ENCODE results near the gene NARS2.
"Not testable (repeated sequence)": the region's sequence is repeated elsewhere in the genome, so short reads cannot be mapped to it uniquely, and the experiment has no call there.

NARS2 gene

DNA sequence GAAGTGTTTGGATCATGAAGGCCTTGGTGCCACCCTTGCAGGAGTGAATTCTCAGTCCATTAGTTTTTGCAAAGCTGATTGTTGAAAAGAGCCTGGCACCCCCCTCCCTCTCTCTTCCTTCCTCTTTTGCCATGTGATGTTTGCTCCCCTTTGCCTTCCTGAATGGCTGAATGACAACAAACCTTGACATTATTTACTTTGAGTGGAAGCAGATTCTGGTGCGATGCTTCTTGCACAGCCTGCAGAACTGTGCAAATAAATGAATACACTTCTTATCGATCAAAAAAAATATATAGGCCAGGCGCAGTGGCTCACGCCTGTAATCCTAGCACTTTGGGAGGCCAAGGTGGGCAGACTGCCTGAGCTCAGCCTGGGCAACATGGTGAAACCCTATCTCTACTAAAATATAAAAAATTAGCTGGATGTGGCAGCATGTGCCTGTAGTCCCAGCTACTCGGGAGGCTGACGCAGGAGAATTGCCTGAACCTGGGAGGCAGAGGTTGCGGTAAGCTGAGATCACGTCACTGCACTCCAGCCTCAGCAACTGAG is 2.0 kb upstream of the NARS2 start:
- in situ Hi-C loops (cut with MboI; ENCODE audit: low sequenced_read_pairs): no loop called here

DNA sequence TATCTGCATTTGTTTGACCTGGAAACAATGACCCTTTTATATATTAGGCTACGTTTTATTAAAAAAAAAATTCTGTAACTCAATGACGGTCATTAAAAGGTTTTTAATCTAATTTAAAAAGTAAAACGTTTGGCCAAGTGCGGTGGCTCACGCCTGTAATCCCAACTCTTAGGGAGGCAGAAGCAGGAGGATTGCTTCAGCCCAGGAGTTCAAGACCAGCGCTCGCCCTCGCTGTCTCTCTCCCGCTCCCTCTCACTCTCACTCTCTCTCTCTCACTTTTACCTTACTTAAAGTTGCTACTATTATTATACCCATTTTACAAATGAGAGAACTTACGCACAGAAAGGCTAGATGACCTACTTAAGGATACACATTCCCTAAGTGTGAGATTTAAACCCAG is 814 bp upstream of the NARS2 start:
- in situ Hi-C loops (cut with MboI; ENCODE audit: low sequenced_read_pairs): no loop called here

DNA sequence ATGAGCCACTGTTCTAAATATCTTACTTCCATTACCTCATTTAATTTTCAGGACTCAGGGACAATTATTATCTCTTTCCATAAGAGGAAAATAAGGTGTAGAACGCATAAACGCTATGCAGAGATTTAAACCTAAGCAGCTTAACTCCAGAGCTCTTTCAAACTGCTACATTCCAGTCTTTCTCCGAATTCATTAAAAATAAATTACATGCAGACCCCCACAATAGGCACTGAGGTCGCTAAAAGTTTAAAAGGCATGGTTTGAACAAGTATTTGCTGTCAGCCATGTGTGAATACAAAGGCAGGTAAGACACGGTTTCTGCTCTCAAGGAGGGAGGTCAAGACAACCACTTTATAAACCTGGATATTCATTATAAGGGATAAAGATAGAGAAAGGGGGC is 983 bp downstream of the NARS2 start:
- in situ Hi-C loops (cut with MboI; ENCODE audit: low sequenced_read_pairs): no loop called here

DNA sequence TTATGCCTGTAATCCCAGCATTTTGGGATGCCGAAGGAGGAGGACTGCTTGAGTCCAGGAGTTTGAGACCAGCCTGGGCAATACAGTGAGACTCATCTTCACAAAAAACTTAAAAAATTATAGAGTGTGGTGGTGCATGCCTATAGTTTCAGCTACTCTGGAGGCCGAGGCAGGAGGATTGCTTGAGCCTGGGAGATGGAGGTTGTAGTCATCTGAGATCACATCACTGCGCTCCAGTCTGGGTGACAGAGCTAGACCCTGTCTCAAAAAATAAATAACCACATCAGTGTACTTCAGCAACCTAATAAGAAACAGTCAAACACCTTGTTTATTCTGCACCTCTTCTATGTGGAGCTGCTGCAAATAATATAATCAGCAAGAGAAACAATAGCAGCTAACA is 1.4 kb downstream of the NARS2 start:
- in situ Hi-C loops (cut with MboI; ENCODE audit: low sequenced_read_pairs): no loop called here

DNA sequence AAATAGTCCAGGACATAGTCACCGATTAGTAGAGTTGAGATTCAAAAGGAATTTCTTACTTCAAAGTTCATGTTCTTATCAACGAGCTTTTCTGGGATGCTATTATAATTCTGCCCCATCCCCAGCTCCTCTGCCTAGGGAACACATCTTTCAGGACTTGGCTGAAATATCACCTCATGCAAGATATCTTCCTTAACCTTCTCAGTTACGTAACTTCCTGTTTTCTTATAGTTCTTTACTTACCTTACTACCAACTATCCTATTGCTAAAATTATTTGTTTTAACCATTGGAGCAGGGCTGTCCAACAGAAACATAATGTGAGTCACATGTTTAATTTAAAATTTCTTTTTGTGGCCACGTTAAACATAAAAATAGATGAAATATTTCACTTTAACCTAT is 2.3 kb downstream of the NARS2 start:
- in situ Hi-C loops (cut with MboI; ENCODE audit: low sequenced_read_pairs): no loop called here

DNA sequence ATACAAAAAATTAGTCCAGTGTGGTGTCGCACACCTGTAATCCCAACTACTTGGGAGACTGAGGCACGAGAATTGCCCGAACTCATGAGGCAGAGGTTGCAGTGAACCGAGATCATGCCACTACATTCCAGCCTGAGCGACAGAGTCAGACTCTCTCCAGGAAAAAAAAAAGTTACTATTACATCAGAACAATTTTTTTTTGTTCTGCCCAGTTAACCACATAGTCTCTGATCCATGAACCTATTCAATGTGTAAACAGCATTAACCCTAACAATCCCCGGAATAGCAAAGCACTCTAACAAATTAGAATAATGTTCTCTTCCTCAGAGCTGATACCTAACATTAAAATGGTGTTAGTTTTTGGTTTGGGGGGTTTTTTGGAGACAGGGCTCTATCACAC is 4.6 kb downstream of the NARS2 start:
- in situ Hi-C loops (cut with MboI; ENCODE audit: low sequenced_read_pairs): no loop called here

DNA sequence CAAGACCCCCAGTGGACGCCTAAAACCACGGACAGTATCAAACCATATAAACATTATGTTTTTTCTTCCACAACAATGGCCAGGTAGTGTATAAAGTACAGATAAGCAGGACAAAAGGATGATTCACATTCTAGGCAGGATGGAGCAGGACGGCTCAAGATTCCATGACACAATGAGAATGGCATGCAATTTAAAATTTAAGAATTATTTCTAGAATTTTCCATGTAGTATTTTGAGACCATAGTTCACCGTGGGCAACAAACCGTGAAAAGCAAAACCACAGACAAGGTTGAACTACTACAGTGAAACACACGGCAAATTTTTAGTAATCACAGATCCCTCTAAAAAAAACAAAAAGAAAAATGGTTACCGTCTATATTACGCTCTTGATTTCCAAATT is 7.5 kb downstream of the NARS2 start:
- in situ Hi-C loops (cut with MboI; ENCODE audit: low sequenced_read_pairs): loop anchor here (10.0 kb wide), 1 partner anchor 342 kb away; no protein-coding TSS in a partner anchor

DNA sequence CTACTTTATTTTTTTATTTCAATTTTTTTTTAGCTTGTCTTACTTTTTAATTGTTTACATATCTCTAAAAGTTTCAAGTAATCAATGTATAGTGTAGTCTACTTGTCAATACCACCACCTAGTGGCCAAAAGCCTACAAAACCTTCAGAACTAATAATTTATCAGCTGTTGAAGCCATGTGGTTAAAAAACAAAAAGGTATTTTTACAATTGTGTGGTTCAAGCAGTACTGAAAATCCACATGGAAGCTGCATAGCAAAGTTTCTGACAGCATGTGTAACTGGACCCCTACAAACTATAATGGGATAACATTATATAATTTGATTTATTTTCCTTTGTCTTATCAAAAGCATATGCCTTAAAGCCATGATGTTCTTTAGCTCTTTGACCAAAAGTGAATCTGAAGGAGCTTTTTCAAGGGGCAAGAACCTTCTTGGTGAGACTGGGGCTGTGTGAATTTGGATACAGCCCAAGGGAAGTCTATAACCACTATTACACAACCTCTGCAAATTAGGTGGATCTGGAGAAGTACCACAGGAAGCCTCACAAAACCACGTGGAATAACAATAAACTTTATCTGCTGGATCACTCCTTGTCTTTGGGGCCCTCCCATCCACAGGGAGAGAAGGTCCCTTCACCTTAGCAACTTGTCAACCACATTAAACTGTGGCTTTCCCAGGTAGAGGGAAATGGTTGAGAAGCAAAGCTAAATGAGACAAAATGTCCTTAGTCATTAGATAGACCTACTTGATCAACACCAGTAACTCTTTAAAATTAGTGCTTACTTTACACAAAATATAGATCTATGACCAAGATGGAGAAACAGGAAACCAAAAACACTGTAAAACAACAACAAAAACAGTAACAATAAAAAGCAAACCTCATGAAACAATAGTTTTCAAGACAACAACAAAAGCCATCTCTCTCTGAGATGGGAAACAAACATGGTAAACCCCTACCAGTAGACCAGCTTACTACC is 9.9 kb downstream of the NARS2 start:
- in situ Hi-C loops (cut with MboI; ENCODE audit: low sequenced_read_pairs): loop anchor here (10.0 kb wide), 1 partner anchor 340 kb away; no protein-coding TSS in a partner anchor

DNA sequence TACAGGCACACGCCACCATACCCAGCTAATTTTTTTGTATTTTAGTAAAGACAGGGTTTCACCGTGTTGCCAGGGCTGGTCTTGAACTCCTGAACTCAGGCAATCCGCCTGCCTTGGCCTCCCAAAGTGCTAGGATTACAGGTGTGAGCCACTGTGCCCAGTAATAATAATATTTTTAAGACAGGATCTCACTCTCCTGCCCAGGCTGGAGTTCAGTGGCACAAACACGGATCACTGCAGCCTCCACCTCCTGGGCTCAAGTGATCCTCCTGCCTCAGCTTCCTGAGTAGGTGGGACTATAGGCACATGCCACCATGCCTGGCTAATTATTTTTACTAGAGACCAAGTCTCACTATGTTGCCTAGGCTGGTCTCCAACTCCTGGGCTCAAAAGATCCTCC is 10.6 kb downstream of the NARS2 start:
- in situ Hi-C loops (cut with MboI; ENCODE audit: low sequenced_read_pairs): loop anchor here (10.0 kb wide), 1 partner anchor 339 kb away; no protein-coding TSS in a partner anchor

DNA sequence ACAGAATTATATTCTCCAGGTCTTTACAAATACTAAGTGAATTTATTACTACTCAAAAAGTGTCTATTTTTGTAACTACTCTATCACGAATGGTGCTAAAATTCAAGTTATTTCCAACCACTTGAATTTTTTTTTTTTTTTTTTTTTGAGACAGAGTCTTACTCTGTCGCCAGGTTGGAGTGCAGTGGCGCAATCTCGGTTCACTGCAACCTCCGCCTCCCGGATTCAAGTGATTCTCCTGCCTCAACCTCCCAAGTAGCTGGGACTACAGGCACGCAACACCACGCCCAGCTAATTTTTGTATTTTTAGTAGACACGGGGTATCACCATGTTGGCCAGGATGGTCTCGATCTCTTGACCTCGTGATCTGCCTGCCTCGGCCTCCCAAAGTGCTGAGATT is 11.6 kb downstream of the NARS2 start:
- in situ Hi-C loops (cut with MboI; ENCODE audit: low sequenced_read_pairs): loop anchor here (10.0 kb wide), 1 partner anchor 338 kb away; no protein-coding TSS in a partner anchor

DNA sequence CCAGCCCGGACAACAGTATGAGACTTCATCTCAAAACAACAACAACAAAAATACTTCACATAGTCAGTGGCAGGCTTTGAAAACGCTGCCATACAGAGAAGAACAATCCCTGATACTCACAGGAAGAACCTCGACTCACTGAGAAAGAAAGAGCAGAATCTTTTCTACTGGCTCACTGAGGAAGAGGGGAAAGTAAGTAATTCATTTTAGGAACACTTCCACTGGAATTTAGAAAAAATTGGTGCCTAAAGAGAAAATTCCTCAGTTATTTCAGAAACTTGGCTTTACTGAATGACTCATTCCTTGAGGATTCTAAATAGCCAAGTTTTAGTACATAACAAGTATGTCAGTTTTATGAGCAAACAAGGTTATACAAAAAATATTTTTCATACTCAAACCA is 12.3 kb downstream of the NARS2 start:
- in situ Hi-C loops (cut with MboI; ENCODE audit: low sequenced_read_pairs): loop anchor here (10.0 kb wide), 1 partner anchor 338 kb away; no protein-coding TSS in a partner anchor

DNA sequence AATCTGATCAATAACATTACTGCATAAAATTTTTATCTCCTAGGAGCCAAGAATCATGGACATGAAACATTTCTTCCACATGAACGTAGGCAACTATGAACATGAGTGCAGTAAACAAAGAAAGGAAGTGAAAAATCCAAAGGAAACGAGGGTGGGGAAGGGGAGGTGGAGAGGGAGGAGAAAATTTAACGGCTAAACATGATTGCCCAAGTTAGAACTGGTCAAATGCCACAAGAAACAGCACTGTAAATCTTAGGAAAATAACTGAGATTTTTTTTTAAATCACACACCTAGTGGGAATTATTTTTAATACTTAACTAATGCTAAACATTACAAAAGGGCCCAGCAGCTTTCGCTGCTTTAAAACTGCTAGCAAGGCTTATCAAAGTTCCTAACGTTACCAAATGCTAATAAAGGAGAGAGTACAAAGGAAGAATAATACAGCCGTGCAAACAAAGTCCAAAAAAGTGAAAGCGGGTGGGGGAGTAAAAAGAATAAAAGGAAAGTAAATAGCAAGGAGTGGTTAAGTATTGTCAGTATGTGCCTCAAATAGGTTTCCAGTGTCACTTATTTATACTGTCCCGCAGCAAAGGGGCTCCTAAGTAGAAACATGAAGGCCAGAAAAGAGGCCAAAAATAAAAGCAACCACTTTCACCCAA is 13.7 kb downstream of the NARS2 start:
- in situ Hi-C loops (cut with MboI; ENCODE audit: low sequenced_read_pairs): loop anchor here (10.0 kb wide), 1 partner anchor 336 kb away; no protein-coding TSS in a partner anchor

DNA sequence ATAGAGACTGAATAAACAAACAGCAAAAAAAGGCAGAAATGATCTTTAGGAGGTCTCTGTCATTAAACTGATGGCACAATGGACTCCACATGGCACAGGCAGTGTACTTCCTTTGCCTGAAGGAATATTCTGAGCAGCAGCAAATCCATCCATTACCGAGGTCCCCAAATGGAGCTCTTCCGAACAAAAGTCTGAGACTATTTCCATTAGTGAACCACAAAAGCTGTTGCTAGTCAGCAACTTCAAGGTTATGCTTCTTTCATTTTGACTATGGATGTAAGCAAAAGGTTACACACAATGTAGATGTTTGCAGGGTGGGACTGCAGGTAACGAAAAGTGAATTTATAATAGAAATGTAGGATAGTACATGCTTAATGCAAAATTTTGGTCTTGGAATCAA is 14.5 kb downstream of the NARS2 start:
- in situ Hi-C loops (cut with MboI; ENCODE audit: low sequenced_read_pairs): loop anchor here (10.0 kb wide), 1 partner anchor 335 kb away; no protein-coding TSS in a partner anchor

DNA sequence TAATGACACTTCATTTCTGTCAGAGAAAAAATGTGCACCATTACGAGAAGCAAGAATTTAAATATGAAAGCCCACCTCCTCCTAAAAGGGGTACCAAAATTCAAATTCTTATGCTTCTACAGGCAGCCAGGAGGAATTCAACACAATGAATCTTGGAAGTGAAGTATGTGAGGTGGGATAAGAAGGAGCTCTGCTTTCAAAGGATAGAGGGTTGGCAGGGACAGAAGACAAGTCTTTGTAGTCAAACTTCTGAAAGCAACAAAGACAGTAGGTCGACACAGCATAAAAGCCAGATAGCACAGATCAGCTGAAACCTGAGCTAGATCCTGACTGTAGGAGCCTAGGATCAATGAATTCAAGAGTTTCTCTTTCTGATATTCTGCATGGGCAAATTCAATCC is 17.4 kb downstream of the NARS2 start:
- in situ Hi-C loops (cut with MboI; ENCODE audit: low sequenced_read_pairs): no loop called here

DNA sequence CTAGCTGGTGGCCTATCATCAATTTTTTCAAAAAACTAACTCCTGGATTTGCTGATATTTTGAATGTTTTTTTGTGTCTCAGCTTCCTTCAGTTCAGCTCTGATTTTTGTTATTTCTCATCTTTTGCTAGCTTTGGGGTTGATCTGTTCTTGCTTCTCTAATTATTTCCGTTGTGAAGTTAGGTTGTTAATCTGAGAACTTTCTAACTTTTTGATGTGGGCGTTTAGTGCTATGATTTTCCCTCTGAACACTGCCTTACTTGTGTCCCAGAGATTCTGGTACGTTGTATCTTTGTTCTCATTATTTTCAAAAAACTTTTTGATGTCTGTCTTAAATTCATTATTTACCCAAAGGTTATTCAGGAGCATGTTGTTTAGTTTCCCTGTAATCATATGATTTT is 19.1 kb downstream of the NARS2 start:
- in situ Hi-C loops (cut with MboI; ENCODE audit: low sequenced_read_pairs): no loop called here

DNA sequence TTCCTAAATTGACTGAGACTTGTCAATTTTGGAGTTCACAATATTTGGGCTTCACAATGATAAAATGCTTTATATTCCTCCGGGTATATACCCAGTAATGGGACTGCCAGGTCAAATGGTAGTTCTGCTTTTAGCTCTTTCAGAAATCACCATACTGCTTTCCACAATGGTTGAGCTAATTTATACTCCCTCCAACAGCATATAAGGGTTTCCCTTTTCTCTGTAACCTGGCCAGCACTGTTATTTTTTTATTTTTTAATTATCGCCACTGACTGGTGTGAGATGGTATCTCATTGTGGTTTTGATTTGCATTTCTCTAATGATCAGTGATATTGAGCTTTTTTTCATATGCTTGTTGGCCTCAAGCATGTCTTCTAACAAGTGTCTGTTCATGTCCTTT is 21.8 kb downstream of the NARS2 start:
- in situ Hi-C loops (cut with MboI; ENCODE audit: low sequenced_read_pairs): no loop called here

DNA sequence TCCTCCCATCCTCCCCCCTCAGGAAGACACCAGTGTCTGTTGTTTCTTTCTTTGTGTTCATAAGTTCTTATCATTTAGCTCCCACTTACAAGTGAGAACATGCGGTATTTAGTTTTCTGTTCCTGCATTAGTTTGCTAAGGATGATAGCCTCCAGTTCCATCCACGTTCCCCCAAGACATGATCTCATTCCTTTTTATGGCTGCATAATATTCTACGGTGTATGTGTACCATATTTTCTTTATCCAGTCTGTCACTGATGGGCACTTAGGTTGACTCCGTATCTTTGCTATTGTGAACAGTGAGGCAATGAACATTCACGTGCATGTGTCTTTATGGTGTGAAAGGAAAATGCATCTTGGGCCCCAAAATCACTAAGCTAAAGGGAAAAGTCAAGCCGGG is 22.5 kb downstream of the NARS2 start:
- in situ Hi-C loops (cut with MboI; ENCODE audit: low sequenced_read_pairs): not testable (repeated sequence)

DNA sequence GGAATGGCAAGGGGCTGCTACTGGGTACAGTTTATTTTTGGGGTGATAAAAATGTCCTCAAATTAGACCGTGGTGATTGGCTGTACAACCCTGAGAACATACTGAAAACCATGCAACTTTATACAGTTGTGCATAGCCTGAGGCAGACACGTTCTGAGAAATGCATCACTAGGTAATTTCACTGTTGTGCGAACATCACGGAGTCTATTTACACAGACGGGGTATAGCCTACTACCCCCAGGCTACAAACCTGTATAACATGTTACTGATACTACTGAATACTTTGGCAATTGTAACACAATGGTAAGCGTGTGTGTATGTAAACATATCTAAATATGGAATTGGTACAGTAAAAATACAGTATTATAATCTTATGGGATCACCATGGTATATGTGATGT is 23.6 kb downstream of the NARS2 start:
- in situ Hi-C loops (cut with MboI; ENCODE audit: low sequenced_read_pairs): no loop called here

DNA sequence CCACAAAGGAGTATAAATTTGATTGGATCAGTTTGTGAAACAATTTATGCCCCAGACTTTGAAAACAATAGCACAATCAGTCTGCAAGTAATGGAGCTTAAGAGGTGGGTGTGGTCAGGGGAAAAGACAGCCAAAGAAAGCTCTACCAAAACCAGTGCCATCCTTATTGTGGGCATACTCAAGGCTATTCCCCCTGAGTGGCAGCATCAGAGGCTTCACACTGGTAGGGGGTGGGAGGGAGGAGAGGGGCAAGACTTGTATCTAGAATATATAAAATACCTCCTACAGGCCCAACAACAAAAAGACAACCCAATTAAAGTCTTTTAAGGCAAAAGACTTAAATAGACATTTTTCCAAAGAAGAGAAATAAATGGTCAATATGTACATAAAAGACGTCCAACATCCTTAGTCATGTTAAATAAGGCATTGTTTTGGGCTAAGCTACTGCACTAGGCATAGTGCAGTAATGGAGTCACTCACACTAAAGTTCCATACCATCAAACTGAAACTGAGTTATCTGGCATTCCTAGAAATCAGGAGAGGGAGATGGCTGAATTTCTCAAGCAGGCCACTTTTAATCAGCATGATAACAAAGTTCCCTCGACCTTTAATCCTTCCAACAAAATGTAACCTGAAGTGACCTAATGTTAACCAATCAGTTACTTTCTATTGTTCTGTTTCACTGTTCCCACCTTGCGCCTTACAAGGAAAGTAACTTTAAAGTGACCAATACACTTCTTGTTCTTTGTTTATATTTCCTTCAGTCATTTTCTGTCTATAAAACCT is 24.8 kb downstream of the NARS2 start:
- in situ Hi-C loops (cut with MboI; ENCODE audit: low sequenced_read_pairs): no loop called here

DNA sequence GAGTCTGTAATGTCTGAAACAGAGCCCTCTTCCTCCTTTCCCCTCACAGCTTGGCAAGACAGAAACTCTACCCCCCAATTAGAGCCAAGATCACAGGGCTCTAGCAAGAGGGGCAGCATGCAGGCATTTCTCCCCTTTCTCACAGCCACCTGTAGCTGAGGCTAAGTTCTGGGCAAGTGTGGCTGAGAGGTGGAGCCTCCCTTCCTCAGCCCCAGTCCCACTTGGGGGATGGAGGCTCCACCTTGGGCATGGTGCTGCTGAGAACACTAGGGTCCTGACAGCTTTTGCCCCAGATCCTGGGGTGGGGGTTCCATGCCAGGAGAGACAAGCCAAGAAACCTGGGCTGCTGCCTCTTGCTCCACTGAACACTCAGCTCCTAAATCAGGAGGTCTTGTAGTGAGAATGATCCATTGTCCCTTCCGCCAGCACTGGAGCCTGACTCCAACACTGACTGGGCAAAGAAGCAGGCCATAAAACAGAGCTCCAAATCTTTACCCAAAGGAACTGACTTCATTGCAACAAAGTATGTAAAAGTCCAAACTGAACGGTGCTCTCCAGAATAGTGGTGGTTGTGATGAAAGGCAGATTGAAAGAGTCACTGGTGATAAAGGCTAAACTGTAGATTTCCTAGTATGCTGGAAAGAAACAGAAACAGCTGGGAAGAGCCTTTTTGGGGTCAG is 25.6 kb downstream of the NARS2 start:
- in situ Hi-C loops (cut with MboI; ENCODE audit: low sequenced_read_pairs): no loop called here
